Umbilical cord (tissue), 2 donors: ENCODE data around the gene KIZ. TPM values are rescaled to one million over a fixed set of nuclear protein-coding genes. Genes with fewer than 3 reads are reported as not detected.

Experiments used
- DNase-seq: peaks from one replicate; pipeline ENCODE4 v3.0.0-alpha.2; 2015; ENCODE audit warnings: low spot score
- total RNA-seq: library from RNA; depleted of rRNA; stranded (reverse); fragments of >200 nt; gene quantifications from one replicate; pipeline ENCODE4 v1.2.3, GENCODE V29; 2014; ENCODE audit warnings: low replicate concordance; ENCODE audit not compliant: insufficient read depth

KIZ gene, protein sequence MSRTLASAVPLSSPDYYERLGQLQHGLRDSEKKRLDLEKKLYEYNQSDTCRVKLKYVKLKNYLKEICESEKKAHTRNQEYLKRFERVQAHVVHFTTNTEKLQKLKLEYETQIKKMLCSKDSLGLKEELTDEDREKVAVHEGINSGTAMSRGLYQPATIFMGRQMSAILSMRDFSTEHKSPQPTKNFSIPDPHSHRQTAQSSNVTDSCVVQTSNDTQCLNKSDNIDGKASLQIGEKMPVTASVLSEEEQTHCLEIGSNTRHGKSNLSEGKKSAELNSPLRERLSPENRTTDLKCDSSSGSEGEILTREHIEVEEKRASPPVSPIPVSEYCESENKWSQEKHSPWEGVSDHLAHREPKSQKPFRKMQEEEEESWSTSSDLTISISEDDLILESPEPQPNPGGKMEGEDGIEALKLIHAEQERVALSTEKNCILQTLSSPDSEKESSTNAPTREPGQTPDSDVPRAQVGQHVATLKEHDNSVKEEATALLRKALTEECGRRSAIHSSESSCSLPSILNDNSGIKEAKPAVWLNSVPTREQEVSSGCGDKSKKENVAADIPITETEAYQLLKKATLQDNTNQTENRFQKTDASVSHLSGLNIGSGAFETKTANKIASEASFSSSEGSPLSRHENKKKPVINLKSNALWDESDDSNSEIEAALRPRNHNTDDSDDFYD
- total RNA-seq: 20.9 TPM

DNA sequence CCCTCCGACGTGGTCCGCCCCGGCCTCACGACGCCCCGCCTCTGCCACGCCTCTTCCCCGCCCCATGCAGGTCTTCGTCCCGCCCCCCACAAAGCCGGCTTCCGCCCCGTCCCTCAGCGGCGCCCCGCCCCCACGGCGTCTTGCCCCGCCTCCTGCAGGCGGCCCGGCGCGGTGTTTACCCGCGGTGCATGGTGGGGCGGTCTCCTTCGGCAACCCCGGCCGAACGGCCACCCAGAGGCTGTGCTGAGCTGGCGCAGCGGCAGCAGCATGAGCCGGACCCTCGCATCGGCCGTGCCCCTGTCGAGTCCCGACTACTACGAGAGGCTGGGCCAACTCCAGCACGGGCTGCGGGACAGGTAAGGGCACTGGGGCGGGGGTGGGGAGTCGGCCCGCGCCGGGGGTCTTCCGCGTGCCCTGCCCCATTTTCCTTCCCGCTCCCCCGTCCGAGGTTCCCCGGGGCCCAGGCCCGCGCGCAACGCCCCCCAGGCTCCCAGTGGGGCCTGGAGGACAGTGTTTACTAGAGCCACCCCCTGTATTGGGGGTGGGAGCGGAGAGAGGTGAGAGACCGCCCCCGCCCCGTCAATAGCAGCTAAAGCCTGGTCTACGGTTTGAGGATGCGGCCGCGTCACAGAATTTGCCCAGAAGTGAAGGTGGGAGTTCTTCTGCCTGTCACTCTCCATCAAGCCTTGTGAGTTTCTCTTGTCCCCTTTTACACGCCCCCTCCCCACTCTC lies at the start of gene KIZ:
TSS of gene KIZ (plus strand) at position 234 of the 732 bp plus-strand sequence. CDS start at position 268, 34 bp downstream.
- DNase-seq: peak; percentile 95

DNA sequence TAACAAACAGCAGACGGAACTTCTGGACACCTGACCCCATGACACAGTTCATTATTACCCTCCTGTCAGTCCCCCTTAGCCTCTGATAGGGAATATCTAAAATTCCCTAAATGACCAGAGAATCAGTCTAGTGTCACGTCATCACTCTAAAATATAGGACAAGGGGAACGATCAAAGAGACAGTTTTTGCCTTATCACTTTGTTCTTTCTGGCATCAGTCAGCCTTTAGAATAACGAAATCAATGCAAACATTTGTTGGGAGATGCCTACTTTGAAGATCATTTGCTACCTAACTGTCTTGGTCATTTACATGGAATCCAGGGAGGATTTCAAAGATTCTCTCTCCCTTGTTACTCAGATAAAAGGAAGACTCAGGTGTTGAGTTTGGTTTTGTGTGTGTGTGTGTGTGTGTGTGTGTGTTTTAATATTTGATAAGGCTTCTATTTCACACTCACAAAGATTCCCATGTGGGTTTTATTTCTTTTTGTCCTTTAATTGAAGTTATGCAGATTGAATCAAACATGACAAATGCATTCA lies 48.0 kb upstream of the KIZ start:
- no peak for DNase-seq

GRCh38 chr20:21082584-21082983 lies 43.3 kb upstream of the KIZ start:
- DNase-seq: no peak

DNA sequence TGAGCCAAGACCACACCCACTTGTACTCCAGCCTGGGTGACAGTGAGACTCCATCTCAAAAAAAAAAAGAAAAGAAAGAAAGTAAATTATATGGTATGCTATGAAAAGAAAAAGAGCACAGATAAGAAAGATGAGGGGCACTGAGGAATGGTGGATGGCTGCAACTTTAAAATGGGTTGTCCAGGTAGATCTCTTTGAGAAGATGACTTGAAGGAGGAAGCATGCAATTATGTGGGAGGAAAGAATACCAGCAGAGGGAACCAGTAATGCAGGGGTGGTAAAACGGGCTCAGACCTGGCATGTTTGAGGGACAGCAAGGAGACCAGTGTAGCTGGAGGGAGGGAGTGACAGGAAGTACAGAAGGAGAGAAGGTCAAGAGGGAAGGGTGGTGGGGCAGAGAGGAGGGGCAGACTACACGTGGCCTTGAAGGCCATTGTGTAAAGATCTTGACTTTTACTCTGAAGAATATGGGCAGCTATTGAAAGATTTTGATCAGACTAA lies 42.0 kb upstream of the KIZ start:
- no peak for DNase-seq

GRCh38 chr20:21087862-21088540 lies 37.9 kb upstream of the KIZ start:
- no peak for DNase-seq

- DNase-seq: no peak
These were observed 36.5 kb upstream of the KIZ start for GRCh38 chr20:21089391-21089790.

DNA sequence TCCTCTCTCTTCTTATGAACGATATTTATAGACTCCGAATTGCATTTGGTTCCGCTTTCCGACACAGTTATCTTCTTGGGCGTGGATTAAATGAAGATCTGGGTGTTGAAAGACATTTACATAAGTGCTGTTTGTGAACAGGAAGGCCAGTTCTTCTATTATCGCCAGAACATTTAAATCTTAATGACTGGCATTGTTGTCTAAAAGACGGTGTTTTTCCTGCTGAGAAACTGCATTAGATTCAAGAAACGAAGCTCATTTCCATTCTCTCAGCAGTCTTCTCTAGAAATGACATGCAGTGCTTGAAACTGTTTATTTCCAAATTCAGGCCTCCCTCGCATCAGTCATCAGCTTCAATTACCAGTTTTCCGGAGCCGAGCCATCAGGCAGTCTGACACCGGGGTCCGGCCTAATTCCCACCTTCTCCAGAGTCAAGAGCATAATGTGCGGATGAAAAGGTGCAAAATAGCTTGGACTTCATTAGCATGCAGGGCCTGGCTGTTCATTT lies 35.7 kb upstream of the KIZ start:
- no peak for DNase-seq

- DNase-seq: no peak
These were observed 35.2 kb upstream of the KIZ start for GRCh38 chr20:21090721-21091120.

DNA sequence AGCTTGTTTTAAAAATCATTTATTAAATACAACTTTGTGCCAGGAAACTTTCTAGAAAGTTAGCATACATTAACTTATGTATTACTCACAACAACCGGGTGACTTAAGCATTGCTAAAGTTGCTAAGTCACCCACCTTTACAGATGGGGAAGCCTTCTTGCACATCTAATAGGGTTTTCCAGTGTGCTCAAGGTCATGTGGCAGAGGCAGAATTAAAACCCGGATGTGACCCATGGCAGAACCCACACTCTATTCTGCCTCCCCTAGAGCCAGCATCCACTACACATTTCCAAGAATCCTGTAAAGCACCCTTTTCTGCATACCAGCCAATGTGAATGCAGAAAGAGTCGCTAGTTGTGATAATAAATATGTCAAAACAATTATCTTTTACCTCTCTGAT lies 33.1 kb upstream of the KIZ start:
- no peak for DNase-seq

DNA sequence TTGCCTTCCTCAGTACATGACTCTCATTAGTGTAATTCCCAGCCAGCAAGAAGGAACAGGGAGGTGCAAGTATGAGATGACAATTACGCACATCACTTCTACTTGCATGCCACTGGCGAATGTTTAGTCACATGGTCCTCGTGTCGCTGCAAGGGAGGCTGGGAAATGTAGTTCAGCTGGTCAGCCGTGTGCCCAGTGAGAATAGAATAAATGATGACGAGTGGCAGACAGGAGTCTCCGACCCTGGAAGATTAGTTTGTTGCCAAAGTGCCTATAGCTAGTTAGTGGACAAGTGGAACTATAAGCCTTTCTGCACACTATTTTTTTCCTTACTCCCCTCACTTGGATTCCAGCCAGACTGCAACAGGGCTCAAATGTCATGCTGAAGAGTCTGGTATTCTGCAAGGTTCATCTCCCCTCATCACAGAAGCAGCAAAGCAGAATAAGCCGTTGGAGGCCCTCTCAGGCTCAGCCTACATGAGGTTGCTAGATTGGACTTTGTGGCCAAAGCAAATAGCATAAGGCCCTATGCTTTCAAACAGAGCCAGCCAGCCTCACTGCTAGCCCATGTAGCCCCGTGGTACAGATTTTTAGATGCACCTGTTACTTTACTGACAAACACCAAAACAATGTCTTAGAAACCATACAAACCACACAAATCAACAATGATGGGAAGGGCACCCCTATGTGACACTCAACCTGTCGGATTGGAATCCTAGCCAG lies 29.4 kb upstream of the KIZ start:
- no peak for DNase-seq

- DNase-seq: no peak
These were observed 25.9 kb upstream of the KIZ start for GRCh38 chr20:21099751-21100577.

DNA sequence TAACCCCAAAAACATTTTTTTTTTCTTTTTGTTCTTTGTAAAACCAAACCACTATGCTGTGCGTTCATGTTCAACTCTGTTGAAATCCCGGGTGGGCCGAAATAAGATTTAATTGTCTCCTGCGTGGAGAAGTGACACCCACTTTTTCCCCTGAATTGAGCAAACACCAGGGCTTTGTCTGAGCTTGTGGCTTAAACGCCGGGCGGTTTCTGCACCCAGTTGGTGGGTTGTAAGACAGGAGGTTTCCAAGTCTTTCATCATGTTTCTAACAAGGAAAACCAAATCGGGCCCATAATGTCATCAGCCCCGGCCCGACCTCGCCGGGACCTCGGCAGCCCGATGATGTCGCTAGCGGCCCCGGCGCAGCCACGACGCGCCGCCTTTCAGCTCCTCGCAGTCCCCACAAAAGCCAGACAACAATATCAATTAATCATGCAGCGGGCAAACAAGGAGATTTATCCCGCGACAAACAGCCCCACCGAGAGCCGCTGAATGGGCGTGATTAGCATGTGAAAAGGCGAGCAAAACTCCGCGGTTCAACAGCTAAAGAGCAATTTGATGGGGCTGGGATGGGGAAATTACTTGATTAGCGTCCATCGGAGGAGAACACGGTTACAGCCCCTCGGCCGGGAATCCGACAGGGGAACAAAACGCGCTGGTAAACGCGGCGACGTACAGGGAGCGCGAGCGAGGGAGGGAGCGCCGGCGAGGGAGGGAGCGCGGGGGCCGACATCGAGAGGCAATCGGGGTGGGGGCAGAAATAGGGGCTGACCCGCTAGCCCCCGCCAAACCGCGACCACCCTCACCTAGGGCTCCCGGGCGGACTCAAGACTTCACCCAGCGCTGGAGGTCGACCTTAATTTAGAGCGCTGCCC lies 25.1 kb upstream of the KIZ start:
- DNase-seq: no peak

DNA sequence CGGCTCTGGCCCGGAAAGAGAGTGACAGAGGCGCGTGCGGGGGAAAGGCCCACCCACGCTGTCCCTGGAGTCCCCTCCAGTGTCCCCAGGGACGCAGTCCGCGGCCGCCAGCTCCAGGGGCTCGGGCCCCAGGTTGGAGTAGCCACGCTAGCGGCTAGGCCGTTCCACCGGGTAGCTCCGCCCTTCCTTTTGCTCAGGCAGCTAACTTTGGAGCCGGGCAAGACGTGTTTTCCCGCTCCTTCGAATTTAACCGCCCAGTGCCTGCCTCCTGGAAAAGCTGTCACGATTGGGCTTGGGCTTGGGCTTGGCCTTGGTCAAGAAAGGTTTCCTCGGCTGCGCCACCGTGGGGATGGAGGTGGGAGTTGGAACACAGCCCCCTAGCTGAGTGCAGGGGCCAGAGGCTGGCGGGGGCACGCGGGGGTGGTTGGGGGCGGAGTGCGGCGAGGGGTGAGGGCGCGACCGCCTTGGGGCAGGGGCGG lies 24.4 kb upstream of the KIZ start:
- no peak for DNase-seq

DNA sequence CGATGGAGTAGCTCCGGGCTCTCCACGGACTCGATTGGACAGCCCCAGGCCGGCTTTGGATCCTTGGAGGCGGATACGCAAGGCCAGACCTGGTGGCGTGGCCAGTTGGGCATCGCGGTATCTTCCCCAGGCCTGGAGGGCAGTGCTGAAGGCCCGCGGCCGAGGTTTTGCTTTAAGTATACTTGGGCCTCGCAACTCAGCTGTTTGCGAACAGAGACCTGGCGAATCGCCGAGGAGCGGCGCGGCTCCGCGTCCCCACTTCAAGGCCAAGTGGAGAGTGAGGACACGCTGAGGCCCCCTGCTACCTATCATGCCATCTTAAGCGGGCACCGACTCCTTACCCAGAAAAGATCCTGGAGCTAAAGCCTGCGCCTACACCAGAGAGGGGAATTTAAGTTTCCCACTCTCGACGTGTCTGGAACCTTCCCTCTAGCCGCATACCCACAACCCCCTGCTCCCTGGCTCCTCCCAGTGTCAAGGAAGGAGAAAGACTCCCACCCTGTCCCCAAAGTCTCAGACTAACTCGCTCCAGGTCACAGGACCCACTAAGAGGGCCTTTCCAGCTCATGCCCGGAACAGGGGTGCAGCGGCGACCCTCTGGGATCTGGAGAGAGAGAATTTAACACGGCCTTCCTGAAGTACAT lies 23.8 kb upstream of the KIZ start:
- DNase-seq: no peak

DNA sequence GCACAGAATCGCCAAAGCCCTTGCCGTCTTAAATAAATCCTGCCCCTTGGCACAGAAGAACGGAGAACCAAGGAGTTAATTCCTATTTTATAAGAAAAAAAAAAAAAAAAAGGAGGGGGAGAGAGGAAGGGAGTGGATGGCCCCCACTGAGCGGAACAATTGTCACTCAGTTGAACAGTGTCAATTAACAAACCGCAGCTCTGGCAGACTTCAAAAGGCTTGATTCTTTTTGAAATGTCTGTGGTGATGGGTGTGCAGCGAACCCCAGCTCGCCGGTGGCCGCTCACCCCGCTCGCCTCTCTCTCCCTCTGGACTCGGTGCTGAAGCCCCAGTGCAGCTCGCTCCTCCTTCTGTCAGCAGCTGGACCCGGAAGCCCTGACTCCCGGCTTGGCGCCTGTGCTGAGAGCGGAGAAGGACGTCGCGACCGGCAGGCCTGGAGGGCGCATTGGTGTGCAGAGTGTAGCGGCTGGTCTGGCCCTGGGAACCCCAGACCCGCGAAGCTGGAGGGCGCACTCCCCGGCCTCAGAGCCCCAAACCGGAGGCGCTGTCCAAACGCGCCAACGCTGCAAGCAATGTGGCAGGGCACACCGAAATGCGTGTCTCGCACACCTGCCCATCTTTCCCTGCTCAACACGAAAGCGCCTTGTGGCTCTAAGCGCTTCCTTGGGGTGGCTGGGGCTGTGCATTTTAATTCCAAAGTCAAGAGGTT lies 23.1 kb upstream of the KIZ start:
- DNase-seq: peak; percentile 23

GRCh38 chr20:21103582-21104465 lies 22.1 kb upstream of the KIZ start:
- DNase-seq: no peak
